Measurements from ENCODE around the gene SORBS1.

- no peak for TF ChIP-seq CTCF (IDR thresholded peaks at IDR 0.05; ENCODE audit: low read length)
- TF ChIP-seq EZH2 (optimal IDR thresholded peaks at IDR 0.05; ENCODE audit: low read depth, low read length), result no peak
Measured at GRCh38 chr10:95597788-95598187, 36.6 kb upstream of the SORBS1 start.
